Middle frontal gyrus (tissue), 1 donor: ENCODE data around the gene YWHAH.
A peak's percentile ranks its signal among the peaks of the same experiment; 100 is the strongest.

ENCODE experiments used
- DNase-seq: peaks from one replicate; pipeline ENCODE4 v3.0.0-alpha.2; 2015; ENCODE audit warnings: low spot score; ENCODE audit errors: extremely low spot score

YWHAH gene

GRCh38 chr22:31923136-31923535 lies 21.2 kb upstream of the YWHAH start:
- no peak for DNase-seq

GRCh38 chr22:31923747-31924146 lies 20.6 kb upstream of the YWHAH start:
- no peak for DNase-seq

- DNase-seq: no peak
Observed at GRCh38 chr22:31925056-31925455, 19.3 kb upstream of the YWHAH start.

- DNase-seq: no peak
Observed at GRCh38 chr22:31926024-31926423, 18.3 kb upstream of the YWHAH start.

GRCh38 chr22:31926969-31927368 lies 17.4 kb upstream of the YWHAH start:
- peak; percentile 71 for DNase-seq

GRCh38 chr22:31927562-31927961 lies 16.8 kb upstream of the YWHAH start:
- DNase-seq: no peak

GRCh38 chr22:31929167-31929930 lies 15.0 kb upstream of the YWHAH start:
- DNase-seq: no peak

GRCh38 chr22:31932863-31933262 lies 11.5 kb upstream of the YWHAH start:
- DNase-seq: no peak

- no peak for DNase-seq
Observed at GRCh38 chr22:31933406-31933805, 10.9 kb upstream of the YWHAH start.

GRCh38 chr22:31933816-31934482 lies 10.4 kb upstream of the YWHAH start:
- DNase-seq: no peak

GRCh38 chr22:31935961-31936635 lies 8.2 kb upstream of the YWHAH start:
- no peak for DNase-seq

- no peak for DNase-seq
Observed at GRCh38 chr22:31937341-31937740, 7.0 kb upstream of the YWHAH start.

- DNase-seq: no peak
Observed at GRCh38 chr22:31938296-31938695, 6.0 kb upstream of the YWHAH start.

- DNase-seq: no peak
Observed at GRCh38 chr22:31940506-31940905, 3.8 kb upstream of the YWHAH start.

- DNase-seq: no peak
Observed at GRCh38 chr22:31942091-31942490, 2.2 kb upstream of the YWHAH start.

GRCh38 chr22:31943206-31943977 lies 943 bp upstream of the YWHAH start:
- no peak for DNase-seq

- no peak for DNase-seq
Observed at GRCh38 chr22:31944700-31945442, 536 bp downstream of the YWHAH start.

GRCh38 chr22:31945443-31945855 lies 1.1 kb downstream of the YWHAH start:
- DNase-seq: no peak

GRCh38 chr22:31945971-31946680 lies 1.8 kb downstream of the YWHAH start:
- DNase-seq: no peak

GRCh38 chr22:31947296-31947695 lies 3.0 kb downstream of the YWHAH start:
- DNase-seq: no peak
